Esophagus squamous epithelium (tissue), 4 donors: ENCODE data around the gene SLC13A1.

Experiments used
- CTCF ChIP-seq, 6 experiments: fragments of 450-650 bp in 4 of 6; fragments of 200-600 bp in 2 of 6; sonication (generic) in 2 of 6; IDR thresholded peaks; one replicate each; pipeline ENCODE4 v1.5.1; 2016 to 2019; ENCODE audit warnings: antibody characterized with exemption in 6 of 6, mild to moderate bottlenecking in 4 of 6, moderate library complexity in 4 of 6
- POLR2A ChIP-seq, 4 donors: fragments of 450-650 bp; IDR thresholded peaks; one replicate each; pipeline ENCODE4 v1.6.1; 2017; ENCODE audit warnings: antibody characterized with exemption in 4 of 4, mild to moderate bottlenecking in 4 of 4, moderate library complexity in 3 of 4

- TF ChIP-seq CTCF (IDR thresholded peaks at IDR 0.05) (no peak), POLR2A (IDR thresholded peaks at IDR 0.05) (no peak)
Measured at GRCh38 chr7:123216825-123217224, 17.1 kb upstream of the SLC13A1 start.
